Upper lobe of left lung (tissue), 4 donors: ENCODE results near the gene SF3B1.

Experiments used
- CTCF ChIP-seq, 6 experiments: fragments of 450-650 bp in 4 of 6; fragments of 200-600 bp in 2 of 6; sonication (generic) in 2 of 6; IDR thresholded peaks; one replicate each; pipeline ENCODE4 v1.5.1; 2016 to 2019; ENCODE audit warnings: antibody characterized with exemption in 6 of 6
- EP300 ChIP-seq, 4 donors: sonication (generic); formaldehyde crosslinking; IDR thresholded peaks; one replicate each; pipeline ENCODE4 v1.5.1; 2017; ENCODE audit warnings: antibody characterized with exemption in 4 of 4, control low read depth in 2 of 4
- POLR2AphosphoS5 ChIP-seq, 2 donors: sonication (generic); formaldehyde crosslinking; IDR thresholded peaks; one replicate each; pipeline ENCODE4 v1.5.1; 2017; ENCODE audit warnings: antibody characterized with exemption in 2 of 2

DNA sequence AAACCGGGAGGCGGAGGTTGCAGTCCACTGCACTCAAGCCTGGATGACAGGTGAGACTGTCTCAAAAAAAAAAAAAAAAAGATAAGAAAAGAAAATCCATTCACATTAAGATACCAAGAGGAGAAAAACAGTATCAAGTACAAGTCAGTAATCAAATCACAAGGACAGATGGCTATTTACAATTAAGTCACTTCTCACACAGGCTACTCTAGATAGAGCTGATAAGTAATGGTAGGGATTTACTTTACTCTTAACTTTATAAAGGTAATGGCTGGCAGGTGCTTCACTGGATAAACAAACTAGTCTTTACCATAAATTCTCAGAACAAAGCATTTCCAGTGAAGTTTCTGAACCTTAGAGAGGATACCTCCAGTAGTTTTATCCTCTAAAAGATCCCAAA, 11.5 kb downstream of the SF3B1 start:
- TF ChIP-seq CTCF (IDR thresholded peaks at IDR 0.05) (no peak), EP300 (IDR thresholded peaks at IDR 0.05) (no peak), POLR2AphosphoS5 (IDR thresholded peaks at IDR 0.05) (no peak)
